HEK293 (cell line): Measurements from ENCODE around the gene PIK3C2G.

Source experiments
- GLI4 ChIP-seq: fragments of 450-650 bp; formaldehyde crosslinking; IDR thresholded peaks from 2 replicates; pipeline ENCODE4 v1.5.1; 2016; ENCODE audit warnings: missing biosample characterization, missing genetic modification characterization
- ZNF366 ChIP-seq: fragments of 450-650 bp; formaldehyde crosslinking; conservative IDR thresholded peaks from 2 replicates; pipeline ENCODE4 v1.5.1; 2016; ENCODE audit warnings: missing biosample characterization, missing genetic modification characterization
- ZNF560 ChIP-seq: fragments of 450-650 bp; formaldehyde crosslinking; IDR thresholded peaks from 2 replicates; pipeline ENCODE4 v1.5.1; 2017; ENCODE audit warnings: missing biosample characterization, missing genetic modification characterization, borderline replicate concordance

- TF ChIP-seq ZNF366 (tag by site-specific recombination) (no peak), ZNF560 (tag by site-specific recombination) (no peak), GLI4 (no peak)
These were observed 166.2 kb downstream of the PIK3C2G start for GRCh38 chr12:18427520-18427919.
